ENCODE data around the gene PDLIM4.
A peak's percentile ranks its signal among the peaks of the same experiment; 100 is the strongest.

PDLIM4 gene

DNA sequence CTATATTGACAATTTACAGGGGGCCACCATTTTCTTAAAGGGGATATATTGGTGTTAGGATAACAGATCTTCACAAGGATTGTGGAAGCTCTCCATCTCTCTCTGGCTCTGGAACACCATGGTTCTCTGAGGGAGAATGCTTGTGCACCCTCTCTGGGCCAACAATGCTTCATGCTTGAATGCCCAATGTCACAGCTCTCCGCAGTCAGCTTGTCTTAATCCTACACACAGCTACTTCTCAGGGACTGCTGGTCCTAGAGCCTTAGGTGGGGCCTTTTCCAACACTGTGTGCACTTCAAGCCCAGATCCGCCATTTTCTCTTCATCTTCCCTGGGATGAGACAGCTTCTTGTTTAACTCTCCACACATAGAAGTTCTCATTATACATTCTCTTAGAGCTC lies 6.9 kb upstream of the PDLIM4 start:
- no peaks in the 10 kb centered on the region for H3K27me3 ChIP-seq (ENCODE audit: control insufficient read depth in 5 of 5, insufficient read depth in 4 of 5, low read length in 5 of 5)
- H3K9me3 ChIP-seq (ENCODE audit: control insufficient read depth in 5 of 5, low read length in 5 of 5), result peaks cover 0 to 10% (median 5%) of the 10 kb centered on the region in 5 donors
- peaks cover 7 to 20% (median 14%) of the 10 kb centered on the region in 5 donors for H3K4me1 ChIP-seq (ENCODE audit: control insufficient read depth in 5 of 5, insufficient read depth in 5 of 5, low read length in 5 of 5)
- no peak overlapping the region for H3K4me3 ChIP-seq (ENCODE audit: low read depth in 1 of 5, low read length in 5 of 5)
- no peaks in the 10 kb centered on the region for H3K36me3 ChIP-seq (ENCODE audit: control insufficient read depth in 5 of 5, insufficient read depth in 5 of 5, low read length in 5 of 5)
- no peak overlapping the region for H3K9ac ChIP-seq (ENCODE audit: low read length in 5 of 5)
- no peak overlapping the region for H3K27ac ChIP-seq (ENCODE audit: low read depth, low read length)

DNA sequence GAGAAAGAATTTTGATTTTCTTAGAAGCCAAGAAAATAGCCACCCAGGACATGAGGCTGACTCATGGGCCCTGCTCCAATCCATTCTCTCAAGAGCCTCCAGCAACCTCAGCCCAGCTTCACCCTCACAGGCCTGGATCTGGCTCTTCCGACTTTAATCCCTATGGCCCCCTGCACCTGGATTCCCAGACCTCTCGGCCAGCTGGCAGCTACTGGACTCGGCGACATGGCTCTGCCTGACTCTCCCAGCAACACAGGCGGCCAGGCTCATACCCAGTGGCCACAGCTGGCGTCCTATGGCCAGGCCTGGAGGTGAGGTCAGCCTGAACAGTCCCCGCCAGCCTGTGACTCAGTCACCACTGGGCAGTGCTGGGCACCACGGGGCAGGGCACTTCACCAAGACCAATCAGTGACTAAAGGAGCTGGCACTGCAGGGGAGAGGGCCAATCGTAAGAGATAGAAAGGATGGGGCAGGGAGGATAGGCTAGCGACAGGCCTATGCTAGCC lies 6.2 kb upstream of the PDLIM4 start:
- H3K27me3 ChIP-seq (ENCODE audit: control insufficient read depth in 5 of 5, insufficient read depth in 4 of 5, low read length in 5 of 5), result no peaks in the 10 kb centered on the region
- H3K36me3 ChIP-seq (ENCODE audit: control insufficient read depth in 5 of 5, insufficient read depth in 5 of 5, low read length in 5 of 5), result no peaks in the 10 kb centered on the region
- H3K4me1 ChIP-seq (ENCODE audit: control insufficient read depth in 5 of 5, insufficient read depth in 5 of 5, low read length in 5 of 5), result peaks cover 7 to 21% (median 14%) of the 10 kb centered on the region in 5 donors
- no peak overlapping the region for H3K9ac ChIP-seq (ENCODE audit: low read length in 5 of 5)
- H3K4me3 ChIP-seq (ENCODE audit: low read depth in 1 of 5, low read length in 5 of 5), result no peak overlapping the region
- peaks cover 0 to 4% (median 0%) of the 10 kb centered on the region in 5 donors for H3K9me3 ChIP-seq (ENCODE audit: control insufficient read depth in 5 of 5, low read length in 5 of 5)
- no peak overlapping the region for H3K27ac ChIP-seq (ENCODE audit: low read depth, low read length)

DNA sequence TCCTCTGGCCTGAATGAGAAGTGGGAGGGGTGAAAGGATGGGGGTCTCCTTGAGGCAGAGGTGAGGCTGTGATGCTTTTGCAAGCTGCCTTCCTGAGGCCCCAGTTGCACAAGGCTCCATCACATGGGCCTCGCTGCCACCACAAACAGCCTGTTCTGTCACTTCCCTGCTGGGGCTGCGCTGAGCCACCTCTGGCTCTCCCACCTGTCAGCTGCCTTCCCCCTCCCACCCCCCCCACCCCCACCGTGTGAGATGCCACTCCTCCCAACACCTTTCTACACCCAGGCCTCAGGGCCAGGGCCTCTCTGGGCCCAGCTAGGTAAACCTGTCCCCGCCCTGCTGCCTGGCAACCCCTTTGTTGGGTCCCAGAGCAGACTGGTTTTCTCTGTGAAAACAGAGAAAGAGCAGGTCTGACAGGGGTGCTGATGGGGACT lies 4.5 kb upstream of the PDLIM4 start:
- Histone ChIP-seq H3K9ac (ENCODE audit: low read length in 5 of 5) (no peak overlapping the region), H3K9me3 (ENCODE audit: control insufficient read depth in 5 of 5, low read length in 5 of 5) (no peaks in the 10 kb centered on the region)

DNA sequence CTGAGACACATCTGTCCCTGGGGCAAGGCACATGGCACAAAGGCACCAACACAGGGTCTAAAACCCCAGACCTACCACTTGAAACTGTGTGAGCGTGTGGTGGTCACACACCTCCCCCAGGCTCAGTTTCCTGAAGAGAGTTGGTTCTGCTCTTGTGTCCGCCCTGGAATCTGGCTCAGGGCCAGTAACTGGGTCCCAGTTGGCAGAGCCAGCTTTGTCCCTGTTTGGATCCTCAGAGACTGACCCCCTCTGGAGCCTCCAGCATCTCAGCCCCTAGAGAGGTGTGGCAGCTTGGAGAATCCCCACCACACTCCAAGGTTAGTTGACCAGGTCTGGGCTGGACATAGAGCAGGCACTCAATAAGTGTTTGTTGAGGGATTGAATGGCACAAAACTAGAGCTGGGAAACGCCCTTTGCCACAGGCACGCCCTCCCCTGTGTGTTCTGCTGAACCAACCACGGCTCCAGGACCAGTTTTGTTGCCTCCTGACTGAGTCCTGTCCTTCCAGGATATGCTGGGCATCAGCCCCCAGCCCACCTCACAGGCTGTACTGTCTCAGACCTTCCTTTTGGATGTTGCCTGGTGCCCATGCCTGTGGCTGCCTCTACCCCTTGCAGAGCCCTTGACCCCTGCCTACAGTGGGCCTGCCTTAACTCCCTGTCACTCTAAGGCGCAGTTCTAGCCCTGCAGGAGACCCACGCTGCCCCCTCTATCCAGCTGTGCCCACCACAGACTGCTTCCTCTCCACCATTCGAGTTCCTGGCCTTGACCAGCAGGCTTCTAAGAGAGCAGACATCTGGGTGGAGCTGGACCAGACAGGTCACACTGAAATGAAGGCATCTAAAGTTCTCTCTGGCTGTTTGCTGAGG lies 3.8 kb upstream of the PDLIM4 start:
- Histone ChIP-seq H3K27me3 (ENCODE audit: control insufficient read depth in 5 of 5, insufficient read depth in 4 of 5, low read length in 5 of 5) (peaks cover 0 to 5% (median 0%) of the 10 kb centered on the region in 5 donors), H3K9ac (ENCODE audit: low read length in 5 of 5) (no peak overlapping the region), H3K36me3 (ENCODE audit: control insufficient read depth in 5 of 5, insufficient read depth in 5 of 5, low read length in 5 of 5) (no peaks in the 10 kb centered on the region), H3K9me3 (ENCODE audit: control insufficient read depth in 5 of 5, low read length in 5 of 5) (no peaks in the 10 kb centered on the region), H3K27ac (ENCODE audit: low read depth, low read length) (no peak overlapping the region), H3K4me1 (ENCODE audit: control insufficient read depth in 5 of 5, insufficient read depth in 5 of 5, low read length in 5 of 5) (peaks cover 7 to 39% (median 29%) of the 10 kb centered on the region in 5 donors), H3K4me3 (ENCODE audit: low read depth in 1 of 5, low read length in 5 of 5) (no peak overlapping the region)

More for the DNA sequence above, 4.5 kb upstream of the PDLIM4 start:
- Histone ChIP-seq H3K4me1 (ENCODE audit: control insufficient read depth in 5 of 5, insufficient read depth in 5 of 5, low read length in 5 of 5) (peaks cover 7 to 32% (median 23%) of the 10 kb centered on the region in 5 donors), H3K27me3 (ENCODE audit: control insufficient read depth in 5 of 5, insufficient read depth in 4 of 5, low read length in 5 of 5) (peaks cover 0 to 3% (median 0%) of the 10 kb centered on the region in 5 donors), H3K27ac (ENCODE audit: low read depth, low read length) (no peak overlapping the region), H3K36me3 (ENCODE audit: control insufficient read depth in 5 of 5, insufficient read depth in 5 of 5, low read length in 5 of 5) (no peaks in the 10 kb centered on the region), H3K4me3 (ENCODE audit: low read depth in 1 of 5, low read length in 5 of 5) (no peak overlapping the region)

DNA sequence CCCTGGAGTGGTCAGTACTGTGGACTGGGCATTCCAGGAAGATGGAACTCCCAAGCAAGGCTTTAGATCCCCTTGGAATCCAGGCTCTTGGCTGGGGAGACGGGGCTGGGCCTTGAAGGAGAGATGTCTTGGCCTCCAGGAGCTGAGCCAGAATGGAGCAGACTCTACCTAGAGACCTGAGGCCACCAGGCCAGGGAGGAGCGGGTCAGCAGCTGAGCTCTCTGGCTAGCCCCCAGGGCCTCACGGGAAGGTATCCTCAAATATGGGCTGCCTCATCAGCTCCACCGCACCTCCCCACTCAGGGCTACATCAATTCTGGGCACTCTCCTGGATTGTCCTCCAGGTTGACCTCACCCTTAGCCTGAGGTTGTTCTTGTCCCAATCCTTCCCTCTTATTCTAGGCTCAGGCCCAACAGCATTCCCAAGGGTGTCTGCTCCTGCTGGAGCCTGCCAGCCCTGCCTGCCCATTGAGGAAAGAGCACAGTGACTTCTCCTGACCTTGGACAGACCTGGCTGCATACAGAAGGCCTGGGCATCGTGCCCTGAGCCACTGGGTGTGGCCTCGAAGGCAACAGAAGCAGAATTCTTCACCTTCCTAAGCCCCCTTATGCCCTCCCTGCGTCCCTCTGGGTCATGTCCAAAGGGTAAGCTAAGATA lies 3.0 kb upstream of the PDLIM4 start:
- Histone ChIP-seq H3K9ac (ENCODE audit: low read length in 5 of 5) (no peak overlapping the region), H3K36me3 (ENCODE audit: control insufficient read depth in 5 of 5, insufficient read depth in 5 of 5, low read length in 5 of 5) (no peaks in the 10 kb centered on the region), H3K4me3 (ENCODE audit: low read depth in 1 of 5, low read length in 5 of 5) (no peak overlapping the region), H3K27ac (ENCODE audit: low read depth, low read length) (no peak overlapping the region), H3K4me1 (ENCODE audit: control insufficient read depth in 5 of 5, insufficient read depth in 5 of 5, low read length in 5 of 5) (peaks cover 7 to 47% (median 33%) of the 10 kb centered on the region in 5 donors), H3K9me3 (ENCODE audit: control insufficient read depth in 5 of 5, low read length in 5 of 5) (no peaks in the 10 kb centered on the region), H3K27me3 (ENCODE audit: control insufficient read depth in 5 of 5, insufficient read depth in 4 of 5, low read length in 5 of 5) (peaks cover 0 to 5% (median 0%) of the 10 kb centered on the region in 5 donors)

DNA sequence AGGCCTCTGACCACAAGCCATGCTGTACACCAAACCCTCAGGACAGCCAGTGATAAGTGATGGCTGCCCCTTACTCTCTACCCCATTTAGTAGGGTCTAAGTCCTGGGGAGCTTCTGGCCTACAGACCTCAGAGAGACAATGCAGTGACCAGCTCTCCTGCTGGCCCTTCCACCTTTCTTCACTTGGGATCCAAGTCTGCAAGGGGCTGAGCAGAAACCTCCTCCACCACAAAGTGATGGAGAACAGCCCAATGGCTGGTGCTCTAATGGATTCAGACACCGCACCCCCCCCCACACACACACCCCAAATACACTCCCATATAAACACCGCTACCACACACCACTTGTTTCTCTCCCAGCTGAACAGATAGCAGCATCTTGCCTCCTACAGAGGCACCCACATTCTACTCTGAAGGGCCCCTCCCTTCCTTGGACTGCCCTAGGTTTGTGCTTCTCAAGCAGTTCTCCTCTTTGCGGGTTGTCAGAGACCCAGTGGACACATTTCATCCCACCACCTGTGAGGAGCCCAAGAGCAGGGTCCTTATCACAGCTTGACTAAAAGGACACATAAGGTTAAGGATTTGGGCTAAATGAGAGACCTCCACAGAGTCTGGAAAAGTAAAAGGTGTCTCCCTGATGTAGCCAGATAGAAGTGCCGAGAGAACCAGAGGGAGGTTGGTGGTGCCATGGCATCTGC lies 1.3 kb upstream of the PDLIM4 start:
- Histone ChIP-seq H3K27ac (ENCODE audit: low read depth, low read length) (no peak overlapping the region), H3K27me3 (ENCODE audit: control insufficient read depth in 5 of 5, insufficient read depth in 4 of 5, low read length in 5 of 5) (peaks cover 0 to 8% (median 0%) of the 10 kb centered on the region in 5 donors), H3K4me1 (ENCODE audit: control insufficient read depth in 5 of 5, insufficient read depth in 5 of 5, low read length in 5 of 5) (peaks cover 7 to 64% (median 43%) of the 10 kb centered on the region in 5 donors), H3K9ac (ENCODE audit: low read length in 5 of 5) (no peak overlapping the region), H3K36me3 (ENCODE audit: control insufficient read depth in 5 of 5, insufficient read depth in 5 of 5, low read length in 5 of 5) (no peaks in the 10 kb centered on the region), H3K9me3 (ENCODE audit: control insufficient read depth in 5 of 5, low read length in 5 of 5) (no peaks in the 10 kb centered on the region), H3K4me3 (ENCODE audit: low read depth in 1 of 5, low read length in 5 of 5) (no peak overlapping the region)

- Histone ChIP-seq H3K27me3 (ENCODE audit: control insufficient read depth in 5 of 5, insufficient read depth in 4 of 5, low read length in 5 of 5) (peaks cover 0 to 8% (median 0%) of the 10 kb centered on the region in 5 donors), H3K9ac (ENCODE audit: low read length in 5 of 5) (no peak overlapping the region), H3K36me3 (ENCODE audit: control insufficient read depth in 5 of 5, insufficient read depth in 5 of 5, low read length in 5 of 5) (no peaks in the 10 kb centered on the region), H3K27ac (ENCODE audit: low read depth, low read length) (no peak overlapping the region), H3K4me3 (ENCODE audit: low read depth in 1 of 5, low read length in 5 of 5) (no peak overlapping the region), H3K9me3 (ENCODE audit: control insufficient read depth in 5 of 5, low read length in 5 of 5) (no peaks in the 10 kb centered on the region), H3K4me1 (ENCODE audit: control insufficient read depth in 5 of 5, insufficient read depth in 5 of 5, low read length in 5 of 5) (peaks cover 7 to 70% (median 43%) of the 10 kb centered on the region in 5 donors)
Measured at GRCh38 chr5:132256783-132257130, 739 bp upstream of the PDLIM4 start.

DNA sequence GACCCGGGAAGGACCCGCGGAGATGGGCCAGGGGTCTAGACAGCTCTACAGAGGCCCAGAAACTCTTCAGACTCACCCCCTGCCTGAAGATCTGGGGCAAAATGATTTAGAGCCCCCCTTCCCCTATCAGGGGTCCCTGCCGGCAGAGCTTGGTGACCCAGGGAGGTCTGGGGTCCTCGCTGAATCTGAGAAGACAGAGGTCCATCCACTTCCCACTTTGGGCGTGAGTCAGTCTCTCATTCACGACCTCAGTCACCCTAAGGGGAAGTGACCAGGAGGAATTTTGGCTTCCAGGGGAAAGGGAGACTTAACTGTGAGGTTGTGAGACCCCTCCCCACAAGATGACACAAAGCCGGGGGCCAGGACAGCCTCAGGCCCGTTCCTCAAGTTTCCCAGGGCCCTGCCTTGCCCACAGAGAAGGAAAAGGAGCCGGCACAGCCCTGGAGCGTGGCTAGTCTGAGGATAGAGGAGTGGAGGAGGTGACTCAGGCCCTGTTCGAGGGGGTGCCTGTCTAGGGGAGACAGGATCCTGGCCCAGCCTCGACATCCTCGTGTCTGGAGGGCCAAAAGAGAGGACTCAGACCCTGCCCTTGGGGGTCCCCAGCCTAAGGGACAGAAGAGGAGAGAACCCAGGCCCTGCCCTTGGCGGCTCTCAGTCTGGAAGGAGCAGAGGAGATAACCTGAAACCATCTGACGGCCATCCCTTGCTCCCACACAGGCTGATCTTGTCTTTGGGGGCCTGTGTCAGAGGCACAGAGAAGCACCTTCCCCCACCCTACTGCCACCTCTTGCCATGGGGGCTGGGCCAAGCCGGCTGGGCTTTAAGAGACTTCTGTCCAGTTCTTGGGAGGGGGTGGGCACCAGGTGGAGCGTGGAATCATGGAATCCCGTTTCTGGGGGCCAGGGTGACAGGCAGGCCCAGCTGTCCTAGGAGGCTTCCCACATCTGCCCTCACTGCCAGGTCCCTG lies 889 bp downstream of the PDLIM4 start:
- Histone ChIP-seq H3K36me3 (ENCODE audit: control insufficient read depth in 5 of 5, insufficient read depth in 5 of 5, low read length in 5 of 5) (no peaks in the 10 kb centered on the region), H3K4me1 (ENCODE audit: control insufficient read depth in 5 of 5, insufficient read depth in 5 of 5, low read length in 5 of 5) (peaks cover 7 to 85% (median 43%) of the 10 kb centered on the region in 5 donors), H3K27me3 (ENCODE audit: control insufficient read depth in 5 of 5, insufficient read depth in 4 of 5, low read length in 5 of 5) (peaks cover 0 to 8% (median 0%) of the 10 kb centered on the region in 5 donors), H3K27ac (ENCODE audit: low read depth, low read length) (peak overlapping the region; percentile 81), H3K4me3 (ENCODE audit: low read depth in 1 of 5, low read length in 5 of 5) (peak overlapping the region; percentile 43 to 66 (median 59)), H3K9ac (ENCODE audit: low read length in 5 of 5) (peak overlapping the region; percentile 16 to 80 (median 54)), H3K9me3 (ENCODE audit: control insufficient read depth in 5 of 5, low read length in 5 of 5) (no peaks in the 10 kb centered on the region)
